T-cell (primary cell): ENCODE results near the gene MGAT5. TPM values are rescaled to one million over a fixed set of nuclear protein-coding genes. Genes with fewer than 3 reads are reported as not detected.
A peak's percentile ranks its signal among the peaks of the same experiment; 100 is the strongest.

Experiments used
- ATAC-seq, 4 experiments: fragments of 200-7000 bp in 3 of 4; fragments of 150-1000 bp in 1 of 4; cut with Tn5 transposase; replicated peaks in 1 of 4; 1 replicate in 3 of 4; 2 replicates in 1 of 4; pipeline ENCODE4 v1.10.0; 2021; ENCODE audit warnings: moderate library complexity in 3 of 4, mild to moderate bottlenecking in 2 of 4, moderate number of reproducible peaks in 1 of 4
- CTCF ChIA-PET, 2 donors: fragments of 300-600 bp; sonication (Branson Sonifier 250); formaldehyde crosslinking; loops; one replicate each; lab custom pipeline; 2022; ENCODE audit warnings: antibody characterized with exemption in 2 of 2; lab: Charles Lee
- POLR2A ChIA-PET, 2 donors: fragments of 300-600 bp; sonication (Branson Sonifier 250); formaldehyde crosslinking; loops; one replicate each; lab custom pipeline; 2022; ENCODE audit warnings: antibody characterized with exemption in 2 of 2; lab: Charles Lee
- DNase-seq, 35 experiments: peaks; one replicate each; pipeline versions ENCODE4 v3.0.0 to v3.0.0-alpha.2; 2013 to 2023
- H3K27ac ChIP-seq: one replicate; pipeline ENCODE4 v1.5.1; 2013; ENCODE audit warnings: low read length
- H3K27me3 ChIP-seq, 2 experiments: replicated peaks in 1 of 2; 1 replicate in 1 of 2; 2 replicates in 1 of 2; pipeline versions ENCODE4 v1.6.1 to v1.7.0; 2013; ENCODE audit warnings: low read length in 1 of 2, mixed read lengths in 1 of 2; ENCODE audit not compliant: control insufficient read depth in 2 of 2, insufficient read depth in 2 of 2; ENCODE audit errors: extremely low read depth in 1 of 2
- H3K36me3 ChIP-seq, 2 donors: 1 replicate in 1 of 2; 2 replicates in 1 of 2; pipeline versions ENCODE4 v1.6.1 to v1.7.0; 2013; ENCODE audit warnings: low read length in 1 of 2; ENCODE audit not compliant: control insufficient read depth in 2 of 2, insufficient read depth in 1 of 2; ENCODE audit errors: extremely low read depth in 1 of 2
- H3K4me1 ChIP-seq, 2 experiments: 1 replicate in 1 of 2; 2 replicates in 1 of 2; pipeline versions ENCODE4 v1.6.1 to v1.7.0; 2013; ENCODE audit warnings: low read length in 2 of 2, mixed read lengths in 1 of 2; ENCODE audit not compliant: insufficient read depth in 2 of 2, control insufficient read depth in 1 of 2; ENCODE audit errors: extremely low read depth in 1 of 2
- H3K4me3 ChIP-seq, 2 donors: 1 replicate in 1 of 2; 2 replicates in 1 of 2; pipeline versions ENCODE4 v1.5.1 to v1.7.0; 2013; ENCODE audit warnings: mild to moderate bottlenecking in 2 of 2, low read length in 1 of 2, moderate library complexity in 1 of 2; ENCODE audit not compliant: control insufficient read depth in 1 of 2; ENCODE audit errors: extremely low read depth in 1 of 2
- H3K9me3 ChIP-seq: 2 replicates; pipeline ENCODE4 v1.7.0; 2013
- H3K27ac Mint-ChIP-seq, 2 donors: one replicate each; pipeline ENCODE4 v1.8.0; 2020 to 2021; ENCODE audit warnings: mild to moderate bottlenecking in 2 of 2, mixed read lengths in 2 of 2
- H3K27me3 Mint-ChIP-seq, 2 donors: one replicate each; pipeline ENCODE4 v1.8.0; 2021 to 2022; ENCODE audit warnings: mixed read lengths in 2 of 2
- H3K36me3 Mint-ChIP-seq: one replicate; pipeline ENCODE4 v1.8.0; 2021; ENCODE audit warnings: mixed read lengths
- H3K4me1 Mint-ChIP-seq, 3 donors: one replicate each; pipeline ENCODE4 v1.8.0; 2020 to 2022; ENCODE audit warnings: mixed read lengths in 3 of 3, mild to moderate bottlenecking in 1 of 3
- H3K4me3 Mint-ChIP-seq, 3 donors: one replicate each; pipeline ENCODE4 v1.8.0; 2020 to 2022; ENCODE audit warnings: mild to moderate bottlenecking in 3 of 3, mixed read lengths in 3 of 3, moderate library complexity in 3 of 3
- H3K9me3 Mint-ChIP-seq, 3 donors: one replicate each; pipeline ENCODE4 v1.8.0; 2020 to 2022; ENCODE audit warnings: mixed read lengths in 3 of 3
- WGBS: methylation state at CpG from one replicate; pipeline ENCODE4 v1.1.5; 2013; ENCODE audit warnings: missing lambda C conversion rate; ENCODE audit not compliant: insufficient coverage; 5-methylcytosine and 5-hydroxymethylcytosine counted together
- total RNA-seq, 35 experiments: library from RNA in 6 of 35; stranded (reverse) in 6 of 35; fragments of 120-200 nt in 1 of 35; gene quantifications; one replicate each; pipeline versions ENCODE4 v1.2.1 to v1.2.4 and lab custom pipeline; 2013 to 2026

Gene MGAT5
- total RNA-seq (10 to 100 TPM; 61.1 to 94.9 (median 81.8) TPM), total RNA-seq (lab: John Stamatoyannopoulos, UW) (98.1 to 584 (median 149) reads per million in 29 experiments)
- total RNA-seq (2013), result 56.4 TPM

GRCh38 chr2:134253804-134254203 lies at the start of gene MGAT5:
Gene MGAT5, plus strand, starts transcription at chr2:134254072. Its CDS starts 332 bp downstream, at chr2:134254404.
- peak within 1 kb of the TSS in 1 of 3 donors; percentile 28 for H3K4me3 Mint-ChIP-seq
- POLR2A ChIA-PET, result interaction anchor here in 1 of 2 donors (0.6 kb wide), 2 partner anchors 132 to 150 kb away, joined by 3 read pairs; no protein-coding TSS in a partner anchor

GRCh38 chr2:134205087-134205486 lies 48.8 kb upstream of the MGAT5 start:
- no peaks in the 10 kb centered on the region for H3K36me3 ChIP-seq
- peak in 1 of 35 experiments; percentile 25 for DNase-seq
- no peak overlapping the region for H3K4me3 Mint-ChIP-seq

More at GRCh38 chr2:134253804-134254203, at the start of gene MGAT5:
- 68% methylated on average over 2 of the region's 4 CpGs for WGBS
- no peaks in the 10 kb centered on the region for H3K27me3 ChIP-seq
- CTCF ChIA-PET, result interaction anchor here in 1 of 2 donors (1.9 kb wide), 1 partner anchor 8 kb away, joined by 7 read pairs; no protein-coding TSS in a partner anchor
- H3K4me1 Mint-ChIP-seq, result peaks cover 93 to 95% (median 94%) of the 10 kb centered on the region in 3 donors
- ATAC-seq, result no peak
- H3K4me1 ChIP-seq, result peaks cover 67 to 77% of the 10 kb centered on the region in 2 experiments
- H3K36me3 Mint-ChIP-seq, result peaks cover 30% of the 10 kb centered on the region
- H3K27ac Mint-ChIP-seq, result peak within 1 kb of the TSS; percentile 23 to 59
- no peak for DNase-seq
- no peaks in the 10 kb centered on the region for H3K9me3 Mint-ChIP-seq
- H3K4me3 ChIP-seq, result no peak within 1 kb of the TSS
- peaks cover 0 to 12% of the 10 kb centered on the region in 2 donors for H3K36me3 ChIP-seq
- no peak within 1 kb of the TSS for H3K27ac ChIP-seq
- H3K9me3 ChIP-seq, result no peaks in the 10 kb centered on the region
- no peaks in the 10 kb centered on the region for H3K27me3 Mint-ChIP-seq

GRCh38 chr2:134206031-134206430 lies 47.8 kb upstream of the MGAT5 start:
- no CpG with 5 or more reads among the region's 2 CpGs for WGBS
- H3K4me1 Mint-ChIP-seq, result peaks cover 19 to 25% (median 24%) of the 10 kb centered on the region in 3 donors
- no peaks in the 10 kb centered on the region for H3K27me3 Mint-ChIP-seq
- Histone ChIP-seq H3K27me3 (no peaks in the 10 kb centered on the region), H3K4me1 (peaks cover 29 to 32% of the 10 kb centered on the region in 2 experiments), H3K9me3 (no peaks in the 10 kb centered on the region), H3K36me3 (no peaks in the 10 kb centered on the region), H3K4me3 (no peak overlapping the region), H3K27ac (peak overlapping the region; percentile 24)
- POLR2A ChIA-PET, result interaction anchor here in 1 of 2 donors (0.6 kb wide), 1 partner anchor 163 kb away, joined by 3 read pairs; no protein-coding TSS in a partner anchor
- peak in 1 of 35 experiments; percentile 15 for DNase-seq
- CTCF ChIA-PET, result interaction anchor here (0.5 to 4.6 kb wide), 21 partner anchors 9 to 1374 kb away, joined by 3 to 92 read pairs (median 6); no protein-coding TSS in a partner anchor
- H3K9me3 Mint-ChIP-seq, result no peaks in the 10 kb centered on the region
- no peaks in the 10 kb centered on the region for H3K36me3 Mint-ChIP-seq
- H3K27ac Mint-ChIP-seq, result no peak overlapping the region
- ATAC-seq, result no peak
- H3K4me3 Mint-ChIP-seq, result no peak overlapping the region

More at GRCh38 chr2:134205087-134205486, 48.8 kb upstream of the MGAT5 start:
- Histone ChIP-seq H3K9me3 (no peaks in the 10 kb centered on the region), H3K4me3 (no peak overlapping the region), H3K27me3 (no peaks in the 10 kb centered on the region), H3K4me1 (peaks cover 29 to 36% of the 10 kb centered on the region in 2 experiments), H3K27ac (no peak overlapping the region)
- 44% methylated on average over 3 of the region's 3 CpGs for WGBS
- ATAC-seq, result peak; percentile 44 to 71 (median 58)
- H3K36me3 Mint-ChIP-seq, result no peaks in the 10 kb centered on the region
- no peaks in the 10 kb centered on the region for H3K9me3 Mint-ChIP-seq
- H3K27ac Mint-ChIP-seq, result no peak overlapping the region
- peaks cover 28 to 31% (median 30%) of the 10 kb centered on the region in 3 donors for H3K4me1 Mint-ChIP-seq
- ChIA-PET POLR2A (interaction anchor here in 1 of 2 donors (0.6 kb wide), 1 partner anchor 11 kb away, joined by 3 read pairs; no protein-coding TSS in a partner anchor), CTCF (interaction anchor here (0.5 to 4.6 kb wide), 10 partner anchors 11 to 343 kb away, joined by 3 to 92 read pairs (median 18); no protein-coding TSS in a partner anchor)
- H3K27me3 Mint-ChIP-seq, result no peaks in the 10 kb centered on the region

GRCh38 chr2:134206573-134206972 lies 47.3 kb upstream of the MGAT5 start:
- H3K4me3 ChIP-seq, result no peak overlapping the region
- no peaks in the 10 kb centered on the region for H3K27me3 Mint-ChIP-seq
- no CpG with 5 or more reads among the region's 5 CpGs for WGBS
- no peak overlapping the region for H3K4me3 Mint-ChIP-seq
- peaks cover 14 to 20% (median 18%) of the 10 kb centered on the region in 3 donors for H3K4me1 Mint-ChIP-seq
- ChIA-PET POLR2A (no interaction called here), CTCF (interaction anchor here (0.6 to 4.6 kb wide), 17 partner anchors 8 to 144 kb away, joined by 3 to 92 read pairs (median 12); no protein-coding TSS in a partner anchor)
- H3K36me3 ChIP-seq, result no peaks in the 10 kb centered on the region
- DNase-seq, result no peak
- no peaks in the 10 kb centered on the region for H3K9me3 ChIP-seq
- H3K4me1 ChIP-seq, result peaks cover 28 to 31% of the 10 kb centered on the region in 2 experiments
- no peaks in the 10 kb centered on the region for H3K9me3 Mint-ChIP-seq
- no peak for ATAC-seq
- H3K27me3 ChIP-seq, result no peaks in the 10 kb centered on the region
- H3K27ac ChIP-seq, result peak overlapping the region; percentile 24
- no peaks in the 10 kb centered on the region for H3K36me3 Mint-ChIP-seq
- H3K27ac Mint-ChIP-seq, result no peak overlapping the region

GRCh38 chr2:134207589-134208209 lies 46.2 kb upstream of the MGAT5 start:
- no peaks in the 10 kb centered on the region for H3K36me3 Mint-ChIP-seq
- peak overlapping the region; percentile 74 to 77 for H3K27ac Mint-ChIP-seq
- Histone ChIP-seq H3K4me3 (no peak overlapping the region), H3K4me1 (peaks cover 25 to 26% of the 10 kb centered on the region in 2 experiments), H3K27me3 (no peaks in the 10 kb centered on the region), H3K9me3 (no peaks in the 10 kb centered on the region), H3K27ac (no peak overlapping the region), H3K36me3 (no peaks in the 10 kb centered on the region)
- CTCF ChIA-PET, result interaction anchor here (0.5 to 4.6 kb wide), 31 partner anchors 8 to 941 kb away, joined by 3 to 92 read pairs (median 5); no protein-coding TSS in a partner anchor
- ATAC-seq, result peak; percentile 67 to 94 (median 80)
- POLR2A ChIA-PET, result interaction anchor here (0.5 to 0.7 kb wide), 4 partner anchors 9 to 610 kb away, joined by 3 to 11 read pairs (median 4); no protein-coding TSS in a partner anchor
- no peaks in the 10 kb centered on the region for H3K27me3 Mint-ChIP-seq
- 33% methylated on average over 2 of the region's 5 CpGs for WGBS
- H3K4me3 Mint-ChIP-seq, result no peak overlapping the region
- peak; percentile 24 to 80 (median 62) for DNase-seq
- no peaks in the 10 kb centered on the region for H3K9me3 Mint-ChIP-seq
- H3K4me1 Mint-ChIP-seq, result peaks cover 4 to 11% (median 9%) of the 10 kb centered on the region in 3 donors

GRCh38 chr2:134208825-134209224 lies 45.0 kb upstream of the MGAT5 start:
- ATAC-seq, result no peak
- Histone ChIP-seq H3K27ac (no peak overlapping the region), H3K4me3 (no peak overlapping the region), H3K4me1 (peaks cover 25 to 26% of the 10 kb centered on the region in 2 experiments), H3K36me3 (no peaks in the 10 kb centered on the region), H3K9me3 (no peaks in the 10 kb centered on the region), H3K27me3 (no peaks in the 10 kb centered on the region)
- Mint-ChIP-seq H3K9me3 (no peaks in the 10 kb centered on the region), H3K27ac (no peak overlapping the region), H3K27me3 (no peaks in the 10 kb centered on the region), H3K4me3 (no peak overlapping the region), H3K36me3 (no peaks in the 10 kb centered on the region), H3K4me1 (peaks cover 5 to 13% (median 9%) of the 10 kb centered on the region in 3 donors)
- no peak for DNase-seq
- ChIA-PET CTCF (interaction anchor here (0.6 to 4.6 kb wide), 10 partner anchors 10 to 204 kb away, joined by 4 to 92 read pairs (median 16); no protein-coding TSS in a partner anchor), POLR2A (no interaction called here)
- WGBS, result no CpG with 5 or more reads among the region's 2 CpGs
